Mesothelial cell of epicardium (in vitro differentiated cells): ENCODE measurements around the gene ZNF536. TPM values are rescaled to one million over a fixed set of nuclear protein-coding genes. Genes with fewer than 3 reads are reported as not detected.

ENCODE experiments used
- DNase-seq, 2 experiments: peaks; one replicate each; pipeline ENCODE4 v3.0.0; 2021; ENCODE audit warnings: low spot score in 2 of 2; ENCODE audit not compliant: unreplicated experiment in 2 of 2
- H3K27ac Mint-ChIP-seq: 2 replicates; pipeline ENCODE4 v1.8.0; 2021; ENCODE audit warnings: mixed read lengths
- H3K27me3 Mint-ChIP-seq: 2 replicates; pipeline ENCODE4 v1.8.0; 2021; ENCODE audit warnings: low read depth, mixed read lengths
- H3K36me3 Mint-ChIP-seq: 2 replicates; pipeline ENCODE4 v1.8.0; 2021; ENCODE audit warnings: mixed read lengths
- H3K4me1 Mint-ChIP-seq: 2 replicates; pipeline ENCODE4 v1.8.0; 2021; ENCODE audit warnings: mixed read lengths
- H3K4me3 Mint-ChIP-seq: 2 replicates; pipeline ENCODE4 v1.8.0; 2021; ENCODE audit warnings: mild to moderate bottlenecking, moderate library complexity, mixed read lengths
- H3K9me3 Mint-ChIP-seq: 2 replicates; pipeline ENCODE4 v1.8.0; 2021; ENCODE audit warnings: mixed read lengths
- total RNA-seq: library from RNA; stranded (reverse); gene quantifications from 3 replicates; pipeline ENCODE4 v1.2.1, GENCODE V29; 2021
- TF ChIP-seq, protein P1 (sequence below): fragments of 200-600 bp; sonication (generic); IDR thresholded peaks from one replicate; pipeline ENCODE4 v1.5.0; 2021; ENCODE audit warnings: antibody characterized with exemption; ENCODE audit not compliant: unreplicated experiment

ZNF536 gene
- total RNA-seq, 1 donor from 2014 or later: 9.2 TPM

DNA sequence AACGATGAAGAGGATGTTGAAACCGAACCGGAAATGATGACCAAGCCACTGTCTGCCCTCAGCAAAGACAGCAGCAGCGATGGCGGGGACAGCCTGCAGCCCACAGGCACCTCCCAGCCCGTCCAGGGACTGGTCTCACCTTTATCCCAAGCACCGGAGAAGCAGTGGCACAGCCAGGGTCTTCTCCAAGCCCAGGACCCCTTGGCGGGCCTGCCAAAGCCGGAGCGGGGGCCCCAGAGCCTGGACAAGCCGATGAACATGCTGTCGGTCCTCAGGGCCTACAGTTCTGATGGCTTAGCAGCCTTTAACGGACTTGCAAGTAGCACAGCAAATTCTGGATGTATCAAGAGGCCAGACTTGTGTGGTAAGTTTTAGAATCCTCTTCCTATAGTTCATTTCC is 177.0 kb downstream of the ZNF536 start:
- no peaks in the 10 kb centered on the region for H3K9me3 Mint-ChIP-seq
- TF ChIP-seq, protein P1, sequence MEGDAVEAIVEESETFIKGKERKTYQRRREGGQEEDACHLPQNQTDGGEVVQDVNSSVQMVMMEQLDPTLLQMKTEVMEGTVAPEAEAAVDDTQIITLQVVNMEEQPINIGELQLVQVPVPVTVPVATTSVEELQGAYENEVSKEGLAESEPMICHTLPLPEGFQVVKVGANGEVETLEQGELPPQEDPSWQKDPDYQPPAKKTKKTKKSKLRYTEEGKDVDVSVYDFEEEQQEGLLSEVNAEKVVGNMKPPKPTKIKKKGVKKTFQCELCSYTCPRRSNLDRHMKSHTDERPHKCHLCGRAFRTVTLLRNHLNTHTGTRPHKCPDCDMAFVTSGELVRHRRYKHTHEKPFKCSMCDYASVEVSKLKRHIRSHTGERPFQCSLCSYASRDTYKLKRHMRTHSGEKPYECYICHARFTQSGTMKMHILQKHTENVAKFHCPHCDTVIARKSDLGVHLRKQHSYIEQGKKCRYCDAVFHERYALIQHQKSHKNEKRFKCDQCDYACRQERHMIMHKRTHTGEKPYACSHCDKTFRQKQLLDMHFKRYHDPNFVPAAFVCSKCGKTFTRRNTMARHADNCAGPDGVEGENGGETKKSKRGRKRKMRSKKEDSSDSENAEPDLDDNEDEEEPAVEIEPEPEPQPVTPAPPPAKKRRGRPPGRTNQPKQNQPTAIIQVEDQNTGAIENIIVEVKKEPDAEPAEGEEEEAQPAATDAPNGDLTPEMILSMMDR: no peak
- no peaks in the 10 kb centered on the region for H3K36me3 Mint-ChIP-seq

DNA sequence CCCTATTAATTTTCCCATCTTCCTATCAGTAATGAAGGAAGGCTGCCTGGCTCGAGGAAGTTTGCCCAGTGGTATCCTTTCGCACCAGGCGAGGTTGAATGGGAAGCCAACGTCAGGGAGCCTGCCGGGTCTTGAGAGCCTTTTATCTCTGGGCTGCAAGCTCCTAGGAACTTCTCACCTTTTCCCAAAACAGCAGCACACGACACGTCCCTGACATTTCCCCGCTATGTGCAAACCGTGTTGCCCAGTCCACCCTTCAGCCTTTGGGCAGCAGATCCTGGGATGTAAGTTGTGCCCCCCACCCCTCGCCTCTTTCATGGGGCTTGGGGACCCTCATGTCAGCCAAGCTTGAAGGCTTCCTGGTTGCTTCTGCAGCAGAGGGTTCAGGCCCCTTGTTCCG is 179.1 kb downstream of the ZNF536 start:
- peaks cover 27% of the 10 kb centered on the region for H3K27me3 Mint-ChIP-seq
- no peaks in the 10 kb centered on the region for H3K9me3 Mint-ChIP-seq
- H3K4me3 Mint-ChIP-seq: no peak overlapping the region
- H3K27ac Mint-ChIP-seq: no peak overlapping the region
- TF ChIP-seq, protein P1: no peak
- peaks cover 4% of the 10 kb centered on the region for H3K4me1 Mint-ChIP-seq
- no peak for DNase-seq
- H3K36me3 Mint-ChIP-seq: no peaks in the 10 kb centered on the region

More for the DNA sequence above, 177.0 kb downstream of the ZNF536 start:
- peaks cover 23% of the 10 kb centered on the region for H3K27me3 Mint-ChIP-seq
- H3K4me1 Mint-ChIP-seq: no peaks in the 10 kb centered on the region
- no peak overlapping the region for H3K27ac Mint-ChIP-seq
- no peak for DNase-seq
- H3K4me3 Mint-ChIP-seq: no peak overlapping the region

DNA sequence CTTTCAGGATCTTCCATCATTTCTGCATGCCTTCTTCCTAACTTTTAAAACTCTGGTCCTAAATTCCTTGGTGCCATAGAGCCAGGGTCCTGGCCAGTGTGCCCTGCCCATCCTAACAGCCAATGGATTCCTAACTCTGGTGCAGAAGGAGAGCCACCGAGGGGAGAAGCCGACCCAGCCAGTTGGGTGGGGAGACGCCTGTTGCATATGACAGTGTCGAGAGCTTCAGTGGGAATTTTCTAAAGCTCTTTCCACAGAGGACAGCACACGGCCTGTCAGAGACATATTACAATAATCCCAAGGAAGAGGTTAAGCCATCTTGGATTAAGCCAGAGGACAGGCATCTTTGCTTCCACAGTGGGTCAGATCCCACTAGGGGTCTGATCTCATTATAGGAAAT is 180.4 kb downstream of the ZNF536 start:
- TF ChIP-seq, protein P1: no peak
- Mint-ChIP-seq H3K4me3 (no peak overlapping the region), H3K27ac (no peak overlapping the region), H3K36me3 (no peaks in the 10 kb centered on the region), H3K9me3 (no peaks in the 10 kb centered on the region), H3K4me1 (peaks cover 7% of the 10 kb centered on the region), H3K27me3 (peaks cover 36% of the 10 kb centered on the region)
- no peak for DNase-seq

DNA sequence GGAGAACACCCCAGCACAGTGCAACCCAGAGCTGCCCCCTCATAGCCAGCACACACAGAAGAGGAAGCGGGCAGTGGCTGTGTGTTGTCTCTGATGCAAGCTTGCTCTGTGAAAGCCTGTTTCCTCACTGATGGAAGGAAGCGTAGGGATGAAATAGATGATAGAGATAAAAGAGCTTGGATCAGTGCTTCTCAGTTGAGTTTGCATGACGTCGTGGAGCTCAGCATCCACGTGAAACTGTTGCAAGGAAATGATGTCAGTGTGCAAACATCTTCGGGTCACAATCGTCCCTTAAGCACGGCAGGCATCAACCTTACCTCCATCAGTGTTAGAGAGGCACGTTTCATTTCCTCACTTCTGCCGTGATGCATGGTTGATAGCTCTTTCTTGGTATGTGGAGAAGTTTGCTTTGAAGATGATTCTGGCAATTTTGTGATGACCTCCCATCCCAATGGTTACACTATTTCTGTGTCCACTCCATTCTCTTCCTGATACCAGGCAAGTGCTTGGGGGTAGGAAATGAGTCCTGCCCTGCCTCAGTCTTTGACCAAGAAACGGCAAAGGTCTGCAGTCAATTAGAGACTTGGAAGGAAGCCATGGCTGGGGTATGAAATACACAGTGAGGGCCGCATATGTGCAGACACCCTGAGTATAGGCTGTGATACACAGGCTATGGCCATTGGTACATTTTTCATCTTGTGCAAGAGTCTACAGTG is 183.0 kb downstream of the ZNF536 start:
- DNase-seq: no peak
- no peak overlapping the region for H3K27ac Mint-ChIP-seq
- H3K4me1 Mint-ChIP-seq: peaks cover 7% of the 10 kb centered on the region
- no peaks in the 10 kb centered on the region for H3K36me3 Mint-ChIP-seq
- no peaks in the 10 kb centered on the region for H3K9me3 Mint-ChIP-seq
- no peak overlapping the region for H3K4me3 Mint-ChIP-seq
- TF ChIP-seq, protein P1: no peak
- peaks cover 45% of the 10 kb centered on the region for H3K27me3 Mint-ChIP-seq

DNA sequence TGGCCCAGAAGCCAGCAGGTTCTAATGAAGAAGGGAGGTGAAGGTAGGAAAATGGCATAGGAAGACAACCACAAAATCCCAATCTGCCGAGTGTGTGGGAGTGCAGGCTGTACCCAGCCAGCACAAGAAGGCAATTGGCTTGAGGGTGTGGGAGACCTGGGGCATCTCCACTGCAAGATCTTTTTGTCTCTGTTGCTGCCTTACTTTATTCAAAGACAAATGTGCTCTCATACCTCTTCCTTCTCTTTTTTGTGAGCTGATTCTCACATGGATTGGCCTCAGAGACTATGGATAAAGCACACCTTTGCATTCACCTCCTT is 183.6 kb downstream of the ZNF536 start:
- no peak overlapping the region for H3K27ac Mint-ChIP-seq
- TF ChIP-seq, protein P1: no peak
- DNase-seq: no peak
- peaks cover 7% of the 10 kb centered on the region for H3K4me1 Mint-ChIP-seq
- H3K27me3 Mint-ChIP-seq: peaks cover 48% of the 10 kb centered on the region
- no peaks in the 10 kb centered on the region for H3K9me3 Mint-ChIP-seq
- no peaks in the 10 kb centered on the region for H3K36me3 Mint-ChIP-seq
- no peak overlapping the region for H3K4me3 Mint-ChIP-seq

DNA sequence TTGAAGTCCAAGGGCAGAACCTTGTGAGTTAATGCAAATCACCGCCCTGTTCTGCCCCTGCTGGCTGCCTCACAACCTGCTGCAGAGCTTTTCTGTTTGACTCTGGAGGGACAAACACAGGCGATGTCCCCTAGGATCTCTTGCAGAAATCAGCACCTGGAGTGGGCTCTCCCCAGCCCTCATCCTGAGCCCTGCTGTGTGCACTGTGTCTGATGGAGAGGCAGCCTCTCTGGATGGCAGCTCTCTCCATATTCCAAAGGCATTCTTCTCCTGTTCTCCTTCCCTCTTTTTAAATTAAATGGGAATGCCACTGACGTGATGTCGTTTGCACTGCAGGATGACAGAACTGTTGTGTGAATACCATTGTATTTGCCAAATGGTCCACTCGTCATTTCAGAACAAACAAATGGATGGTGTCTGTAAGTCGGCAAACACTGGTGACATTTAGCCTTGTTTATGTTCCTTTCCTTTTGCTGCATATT is 184.1 kb downstream of the ZNF536 start:
- H3K27me3 Mint-ChIP-seq: peaks cover 54% of the 10 kb centered on the region
- no peaks in the 10 kb centered on the region for H3K36me3 Mint-ChIP-seq
- DNase-seq: no peak
- peaks cover 7% of the 10 kb centered on the region for H3K4me1 Mint-ChIP-seq
- H3K4me3 Mint-ChIP-seq: no peak overlapping the region
- H3K9me3 Mint-ChIP-seq: no peaks in the 10 kb centered on the region
- no peak overlapping the region for H3K27ac Mint-ChIP-seq
- TF ChIP-seq, protein P1: no peak
